GM21528 (cell line): ENCODE data around the gene DMXL2.
"Not testable (repeated sequence)": the region's sequence is repeated elsewhere in the genome, so short reads cannot be mapped to it uniquely, and the experiment has no call there.

ENCODE experiments used
- ATAC-seq: cut with Tn5 transposase; IDR thresholded peaks from one replicate; pipeline ENCODE4 v1.9.1; 2021; ENCODE audit warnings: mild to moderate bottlenecking, moderate library complexity; ENCODE audit not compliant: unreplicated experiment, low FRiP score

DMXL2 gene

GRCh38 chr15:51496246-51496645, 126.3 kb downstream of the DMXL2 start:
- no peak for ATAC-seq

- ATAC-seq: no peak
These were observed 127.9 kb downstream of the DMXL2 start for GRCh38 chr15:51494411-51495314.

GRCh38 chr15:51493892-51494291, 128.7 kb downstream of the DMXL2 start:
- ATAC-seq: no peak

- no peak for ATAC-seq
These were observed 130.0 kb downstream of the DMXL2 start for GRCh38 chr15:51492528-51492927.

- no peak for ATAC-seq
These were observed 130.6 kb downstream of the DMXL2 start for GRCh38 chr15:51491941-51492340.

GRCh38 chr15:51484781-51485180, 137.8 kb downstream of the DMXL2 start:
- ATAC-seq: no peak

- no peak for ATAC-seq
These were observed 138.6 kb downstream of the DMXL2 start for GRCh38 chr15:51483985-51484384.

GRCh38 chr15:51483520-51483919, 139.1 kb downstream of the DMXL2 start:
- no peak for ATAC-seq

- ATAC-seq: no peak
These were observed 146.8 kb downstream of the DMXL2 start for GRCh38 chr15:51475736-51476135.

- ATAC-seq: no peak
These were observed 152.1 kb downstream of the DMXL2 start for GRCh38 chr15:51470512-51470911.

GRCh38 chr15:51460796-51461195, 161.8 kb downstream of the DMXL2 start:
- ATAC-seq: no peak

GRCh38 chr15:51450001-51450400, 172.6 kb downstream of the DMXL2 start:
- no peak for ATAC-seq

GRCh38 chr15:51448622-51449399, 173.8 kb downstream of the DMXL2 start:
- ATAC-seq: no peak

GRCh38 chr15:51447855-51448621, 174.5 kb downstream of the DMXL2 start:
- ATAC-seq: no peak

GRCh38 chr15:51446029-51446744, 176.4 kb downstream of the DMXL2 start:
- not testable (repeated sequence) for ATAC-seq

- no peak for ATAC-seq
These were observed 177.8 kb downstream of the DMXL2 start for GRCh38 chr15:51444807-51445206.

GRCh38 chr15:51444112-51444511, 178.5 kb downstream of the DMXL2 start:
- no peak for ATAC-seq

- ATAC-seq: no peak
These were observed 179.2 kb downstream of the DMXL2 start for GRCh38 chr15:51443282-51443914.

- ATAC-seq: no peak
These were observed 184.0 kb downstream of the DMXL2 start for GRCh38 chr15:51438526-51438925.
